ENCODE data around the gene C21orf58.

DNA sequence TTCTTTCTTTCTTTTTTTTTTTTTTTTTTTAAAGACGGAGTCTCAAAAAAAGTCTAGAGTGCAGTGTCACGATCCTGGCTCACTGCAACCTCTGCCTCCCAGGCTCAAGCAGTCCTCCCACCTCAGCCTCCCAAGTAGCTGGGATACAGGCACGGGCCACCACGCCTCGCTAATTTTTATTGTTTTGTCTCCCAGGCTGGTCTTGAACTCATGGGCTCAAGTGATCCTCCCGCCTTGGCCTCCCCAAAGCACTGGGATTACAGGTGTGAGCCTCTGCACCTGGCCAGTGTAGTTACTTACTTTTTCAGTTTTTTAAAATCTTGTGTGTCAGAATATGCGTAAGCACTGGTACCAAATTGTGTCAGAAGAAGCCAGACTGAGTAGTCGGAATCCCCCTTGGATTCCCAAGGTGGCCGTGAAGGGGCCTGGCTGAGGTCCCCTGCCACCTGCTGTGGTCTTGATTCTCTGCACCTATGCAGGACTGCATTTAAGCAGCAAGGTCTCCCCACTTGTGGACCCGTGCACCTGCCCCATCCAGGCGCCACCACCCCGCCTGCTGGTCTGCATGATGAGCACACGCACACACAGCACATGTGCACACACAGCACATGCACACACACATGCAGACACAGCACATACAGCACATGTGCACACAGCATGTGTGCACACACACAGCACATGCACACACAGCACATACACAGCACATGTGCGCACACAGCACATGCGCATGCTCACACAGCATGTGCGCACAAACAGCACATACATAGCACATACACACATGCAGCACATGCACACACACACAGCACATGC is 47.7 kb upstream of the C21orf58 start:
- TF ChIP-seq, protein P1, sequence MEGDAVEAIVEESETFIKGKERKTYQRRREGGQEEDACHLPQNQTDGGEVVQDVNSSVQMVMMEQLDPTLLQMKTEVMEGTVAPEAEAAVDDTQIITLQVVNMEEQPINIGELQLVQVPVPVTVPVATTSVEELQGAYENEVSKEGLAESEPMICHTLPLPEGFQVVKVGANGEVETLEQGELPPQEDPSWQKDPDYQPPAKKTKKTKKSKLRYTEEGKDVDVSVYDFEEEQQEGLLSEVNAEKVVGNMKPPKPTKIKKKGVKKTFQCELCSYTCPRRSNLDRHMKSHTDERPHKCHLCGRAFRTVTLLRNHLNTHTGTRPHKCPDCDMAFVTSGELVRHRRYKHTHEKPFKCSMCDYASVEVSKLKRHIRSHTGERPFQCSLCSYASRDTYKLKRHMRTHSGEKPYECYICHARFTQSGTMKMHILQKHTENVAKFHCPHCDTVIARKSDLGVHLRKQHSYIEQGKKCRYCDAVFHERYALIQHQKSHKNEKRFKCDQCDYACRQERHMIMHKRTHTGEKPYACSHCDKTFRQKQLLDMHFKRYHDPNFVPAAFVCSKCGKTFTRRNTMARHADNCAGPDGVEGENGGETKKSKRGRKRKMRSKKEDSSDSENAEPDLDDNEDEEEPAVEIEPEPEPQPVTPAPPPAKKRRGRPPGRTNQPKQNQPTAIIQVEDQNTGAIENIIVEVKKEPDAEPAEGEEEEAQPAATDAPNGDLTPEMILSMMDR (IDR thresholded peaks at IDR 0.05 in 2 of 3, conservative IDR thresholded peaks at IDR 0.05 in 1 of 3; ENCODE audit: borderline replicate concordance in 1 of 3, insufficient read depth in 1 of 3, low read depth in 2 of 3, low read length in 2 of 3) = no peak
- no peak for TF ChIP-seq EZH2 (IDR thresholded peaks at IDR 0.05)
- TF ChIP-seq ELF1 (IDR thresholded peaks at IDR 0.05; ENCODE audit: borderline replicate concordance, low read depth) = no peak
- TF ChIP-seq YY1 (IDR thresholded peaks at IDR 0.05; ENCODE audit: extremely low read depth, insufficient replicate concordance, low read depth, low read length) = no peak
- TF ChIP-seq ATF3 (IDR thresholded peaks at IDR 0.05) = no peak
- TF ChIP-seq POLR2AphosphoS5 (IDR thresholded peaks at IDR 0.05; ENCODE audit: low read depth, low read length) = no peak
- TF ChIP-seq POLR2A (IDR thresholded peaks at IDR 0.05; ENCODE audit: borderline replicate concordance, extremely low read depth, insufficient read depth, insufficient read length) = no peak
- TF ChIP-seq EZH2phosphoT487 (IDR thresholded peaks at IDR 0.05; ENCODE audit: borderline replicate concordance) = no peak
- no peak for TF ChIP-seq SP1 (IDR thresholded peaks at IDR 0.05; ENCODE audit: low read depth)
- no peak for TF ChIP-seq SIN3A (IDR thresholded peaks at IDR 0.05; ENCODE audit: low read depth)
